Motor neuron (in vitro differentiated cells): ENCODE measurements around the gene MTUS2. TPM values are rescaled to one million over a fixed set of nuclear protein-coding genes. Genes with fewer than 3 reads are reported as not detected.

Experiments
- ATAC-seq, 8 experiments: fragments of 200-7000 bp; cut with Tn5 transposase; replicated peaks in 6 of 8; 2 replicates each; pipeline ENCODE4 v1.8.0; 2021; ENCODE audit warnings: mild to moderate bottlenecking in 8 of 8, moderate library complexity in 8 of 8
- H3K27ac ChIP-seq, 2 donors: fragments of 250-450 bp; sonication (Bioruptor Pico); 2 replicates each; pipeline ENCODE4 v1.9.0; 2021; ENCODE audit warnings: antibody characterized with exemption in 2 of 2, mild to moderate bottlenecking in 2 of 2, moderate library complexity in 1 of 2
- H3K4me1 ChIP-seq, 2 donors: fragments of 250-450 bp; sonication (Bioruptor Pico); replicated peaks in 1 of 2; 2 replicates each; pipeline ENCODE4 v1.6.1; 2021; ENCODE audit warnings: antibody characterized with exemption in 2 of 2, mild to moderate bottlenecking in 2 of 2, moderate library complexity in 1 of 2
- H3K4me3 ChIP-seq, 5 donors: fragments of 250-450 bp; sonication (Bioruptor Pico); 2 replicates each; pipeline ENCODE4 v1.9.0; 2021; ENCODE audit warnings: antibody characterized with exemption in 5 of 5, mild to moderate bottlenecking in 5 of 5, moderate library complexity in 4 of 5
- WGBS, 10 experiments: fragments of 450-650 bp; shearing (Covaris generic); methylation state at CpG; one replicate each; pipeline ENCODE4 v1.0.0; 2022; 5-methylcytosine and 5-hydroxymethylcytosine counted together
- in situ Hi-C, 9 experiments: fragments of 400-800 bp; cut with MboI; loops; one replicate each; pipeline ENCODE4 v1.15.0; 2021; ENCODE audit warnings: low sequenced_read_pairs in 9 of 9, low pct_unique_long_range_greater_than_20kb in 2 of 9; ENCODE audit not compliant: unreplicated experiment in 9 of 9
- total RNA-seq, 8 experiments: library from RNA; unstranded; fragments of 300-600 nt; gene quantifications; 2 replicates each; pipeline versions ENCODE4 v1.2.3 to v1.2.4, GENCODE V29; 2022

The MTUS2 gene
- total RNA-seq, 8 experiments from 2014 or later = 1.1 to 9.6 (median 3.9) TPM

GRCh38 chr13:29550430-29550988 lies 730.4 kb downstream of the MTUS2 start:
- no peak overlapping the region for H3K4me3 ChIP-seq
- no peak overlapping the region for H3K27ac ChIP-seq
- H3K4me1 ChIP-seq = no peaks in the 10 kb centered on the region
- WGBS, 10 experiments = 86 to 100% (median 100%) methylated on average over 1 to 2 of the region's 5 CpGs; no CpG with 5 or more reads in 3 of the 10 experiments
- in situ Hi-C loops = no loop called here
- no peak for ATAC-seq

- Histone ChIP-seq H3K4me3 (no peak overlapping the region), H3K4me1 (no peaks in the 10 kb centered on the region), H3K27ac (no peak overlapping the region)
- WGBS, 10 experiments = 82 to 100% (median 95%) methylated on average over 1 to 5 of the region's 6 CpGs; no CpG with 5 or more reads in 3 of the 10 experiments
- in situ Hi-C loops = no loop called here
- no peak for ATAC-seq
These were observed 731.1 kb downstream of the MTUS2 start for GRCh38 chr13:29551214-29551613.

Other genes starting within 250 kb of the MTUS2 start
- 100 to 1,000 TPM in 2 of 8 experiments, 10 to 100 TPM in 6; 67.9 to 202 (median 88.3) TPM for gene POMP, start 161.2 kb upstream of the MTUS2 start, total RNA-seq
- gene SLC46A3, start 101.4 kb upstream of the MTUS2 start, total RNA-seq = 10 to 100 TPM in 3 of 8 experiments, 1 to 10 TPM in 5; 1.6 to 16.5 (median 6.3) TPM